ENCODE measurements around the gene ADCYAP1R1.

DNA sequence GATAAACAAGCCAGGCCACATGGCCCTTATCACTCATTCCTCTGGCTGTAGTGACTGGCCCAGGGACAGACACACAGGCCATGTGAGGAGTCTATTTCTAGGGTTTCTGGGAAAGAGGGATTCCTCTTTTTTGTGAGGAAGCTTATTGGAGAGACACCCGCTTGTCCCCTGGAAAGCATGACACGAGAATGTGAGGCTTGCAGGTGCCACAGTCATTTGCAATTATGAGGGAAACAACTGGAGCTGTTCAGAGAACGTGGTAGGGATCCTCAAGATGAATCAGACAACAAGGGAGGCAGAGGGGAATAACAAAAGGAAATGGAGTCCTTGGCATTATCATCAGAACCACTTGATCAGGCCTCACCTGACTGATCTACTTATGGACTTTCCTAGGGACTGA lies 64.5 kb downstream of the ADCYAP1R1 start:
- TF ChIP-seq, protein P1, sequence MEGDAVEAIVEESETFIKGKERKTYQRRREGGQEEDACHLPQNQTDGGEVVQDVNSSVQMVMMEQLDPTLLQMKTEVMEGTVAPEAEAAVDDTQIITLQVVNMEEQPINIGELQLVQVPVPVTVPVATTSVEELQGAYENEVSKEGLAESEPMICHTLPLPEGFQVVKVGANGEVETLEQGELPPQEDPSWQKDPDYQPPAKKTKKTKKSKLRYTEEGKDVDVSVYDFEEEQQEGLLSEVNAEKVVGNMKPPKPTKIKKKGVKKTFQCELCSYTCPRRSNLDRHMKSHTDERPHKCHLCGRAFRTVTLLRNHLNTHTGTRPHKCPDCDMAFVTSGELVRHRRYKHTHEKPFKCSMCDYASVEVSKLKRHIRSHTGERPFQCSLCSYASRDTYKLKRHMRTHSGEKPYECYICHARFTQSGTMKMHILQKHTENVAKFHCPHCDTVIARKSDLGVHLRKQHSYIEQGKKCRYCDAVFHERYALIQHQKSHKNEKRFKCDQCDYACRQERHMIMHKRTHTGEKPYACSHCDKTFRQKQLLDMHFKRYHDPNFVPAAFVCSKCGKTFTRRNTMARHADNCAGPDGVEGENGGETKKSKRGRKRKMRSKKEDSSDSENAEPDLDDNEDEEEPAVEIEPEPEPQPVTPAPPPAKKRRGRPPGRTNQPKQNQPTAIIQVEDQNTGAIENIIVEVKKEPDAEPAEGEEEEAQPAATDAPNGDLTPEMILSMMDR (IDR thresholded peaks at IDR 0.05 in 8 of 11, conservative IDR thresholded peaks at IDR 0.05 in 3 of 11): no peak
- no peak for TF ChIP-seq POLR2A (IDR thresholded peaks at IDR 0.05)
